NCI-H510A (cell line): ENCODE measurements around the gene SPACDR.

Experiments used
- DNase-seq: peaks from one replicate; lab custom pipeline; 2025; lab: John Stamatoyannopoulos, UW

SPACDR gene

GRCh38 chr7:100484673-100485045 is 20.6 kb upstream of the SPACDR start:
- no peak for DNase-seq

- DNase-seq = no peak
These were observed 19.9 kb upstream of the SPACDR start, which contains the start of gene NYAP1 for GRCh38 chr7:100483722-100484672. NYAP1 (plus strand) TSS chr7:100483927; CDS start chr7:100485312, 1,385 bp downstream.

- DNase-seq = no peak
These were observed 19.1 kb upstream of the SPACDR start for GRCh38 chr7:100483090-100483721.

GRCh38 chr7:100482728-100483089 is 18.6 kb upstream of the SPACDR start:
- DNase-seq = no peak

GRCh38 chr7:100481466-100481865 is 17.4 kb upstream of the SPACDR start:
- DNase-seq = no peak

GRCh38 chr7:100478958-100479660 is 15.0 kb upstream of the SPACDR start, which contains the start of gene TSC22D4:
TSC22D4 (minus strand) TSS chr7:100479214; CDS start chr7:100478038, 1,176 bp downstream.
- peak; percentile 69 for DNase-seq

GRCh38 chr7:100477871-100478267 is 13.8 kb upstream of the SPACDR start:
- no peak for DNase-seq

- no peak for DNase-seq
These were observed 13.1 kb upstream of the SPACDR start for GRCh38 chr7:100476903-100477870.

- DNase-seq = no peak
These were observed 12.2 kb upstream of the SPACDR start for GRCh38 chr7:100476101-100476780.

- DNase-seq = no peak
These were observed 11.5 kb upstream of the SPACDR start for GRCh38 chr7:100475549-100475948.

GRCh38 chr7:100472854-100473499 is 8.9 kb upstream of the SPACDR start:
- DNase-seq = no peak

- no peak for DNase-seq
These were observed 8.2 kb upstream of the SPACDR start for GRCh38 chr7:100472121-100472851.

- no peak for DNase-seq
These were observed 7.0 kb upstream of the SPACDR start for GRCh38 chr7:100471021-100471420.

- DNase-seq = no peak
These were observed 5.4 kb upstream of the SPACDR start for GRCh38 chr7:100469227-100470044.

- DNase-seq = no peak
These were observed 3.7 kb upstream of the SPACDR start for GRCh38 chr7:100467638-100468373.

- no peak for DNase-seq
These were observed 2.9 kb upstream of the SPACDR start for GRCh38 chr7:100466653-100467605.
